ENCODE data around the gene DMD.

DMD gene

GRCh38 chrX:31071725-31072124 lies 2139.6 kb downstream of the DMD start, which contains the start of gene FTHL17:
FTHL17 (minus strand) TSS chrX:31072041; CDS start chrX:31071953, 88 bp downstream.
- DNase-seq = no peak

- DNase-seq = no peak
These were observed 2140.1 kb downstream of the DMD start for GRCh38 chrX:31071262-31071661.

- DNase-seq = no peak
These were observed 2141.3 kb downstream of the DMD start for GRCh38 chrX:31070057-31070468.

Measured in amygdala (tissue), 56 donors.